Measurements from ENCODE around the gene DHODH.

GRCh38 chr16:72012607-72013006 lies 4.1 kb downstream of the DHODH start:
- TF ChIP-seq CTCF (IDR thresholded peaks at IDR 0.05), result no peak
- no peak for TF ChIP-seq ZFX (IDR thresholded peaks at IDR 0.05; ENCODE audit: borderline replicate concordance)
